SU-DHL-6 (cell line): ENCODE results near the gene OPN3.

Source experiments
- H2AFZ ChIP-seq: fragments of 200-600 bp; sonication (generic); 2 replicates; pipeline ENCODE4 v1.6.1; 2014; ENCODE audit warnings: low read depth, mild to moderate bottlenecking, moderate library complexity, mixed read lengths, antibody characterized with exemption, low read length; ENCODE audit not compliant: severe bottlenecking
- H3F3A ChIP-seq: fragments of 200-600 bp; shearing (Covaris generic); 2 replicates; pipeline ENCODE4 v1.6.0; 2016; ENCODE audit warnings: antibody characterized with exemption, mild to moderate bottlenecking; ENCODE audit not compliant: insufficient read depth
- H3K27ac ChIP-seq: fragments of 200-600 bp; sonication (generic); 2 replicates; pipeline ENCODE4 v1.5.1; 2016; ENCODE audit warnings: low read depth, mild to moderate bottlenecking, low read length, moderate library complexity, mixed read lengths
- H3K27me3 ChIP-seq: fragments of 200-600 bp; sonication (generic), shearing (Covaris generic); 2 replicates; pipeline ENCODE4 v1.6.0; 2014; ENCODE audit warnings: mild to moderate bottlenecking, low read length
- H3K36me3 ChIP-seq: fragments of 200-600 bp; sonication (generic); 2 replicates; pipeline ENCODE4 v1.6.1; 2014; ENCODE audit warnings: mild to moderate bottlenecking, low read length, mixed read lengths
- H3K4me2 ChIP-seq: fragments of 300-600, 200-600 bp; shearing (Covaris generic), sonication (generic); 2 replicates; pipeline ENCODE4 v1.6.0; 2014; ENCODE audit warnings: low read length, low read depth, mild to moderate bottlenecking; ENCODE audit not compliant: poor library complexity, severe bottlenecking
- H3K4me3 ChIP-seq: fragments of 200-600 bp; sonication (generic); 2 replicates; pipeline ENCODE4 v1.5.1; 2014; ENCODE audit warnings: antibody characterized with exemption, low read length, mild to moderate bottlenecking, mixed read lengths; ENCODE audit not compliant: insufficient read depth, poor library complexity, severe bottlenecking
- H3K79me2 ChIP-seq: fragments of 200-600 bp; sonication (generic); 2 replicates; pipeline ENCODE4 v1.6.1; 2014; ENCODE audit warnings: mild to moderate bottlenecking, low read length, moderate library complexity; ENCODE audit not compliant: insufficient read depth
- H3K9ac ChIP-seq: fragments of 200-600 bp; sonication (generic); 2 replicates; pipeline ENCODE4 v1.7.0; 2014; ENCODE audit warnings: mild to moderate bottlenecking, low read length
- H3K9me2 ChIP-seq: fragments of 200-600 bp; sonication (generic); replicated peaks from 2 replicates; pipeline ENCODE4 v1.6.1; 2014; ENCODE audit warnings: low read length; ENCODE audit not compliant: insufficient read depth
- H3K9me3 ChIP-seq: fragments of 200-600 bp; sonication (generic); 2 replicates; pipeline ENCODE4 v1.6.1; 2014; ENCODE audit warnings: low read length, mixed read lengths; ENCODE audit not compliant: insufficient read depth
- H4K20me1 ChIP-seq: fragments of 200-600 bp; sonication (generic); 2 replicates; pipeline ENCODE4 v1.6.1; 2014; ENCODE audit warnings: low read depth, mild to moderate bottlenecking, antibody characterized with exemption, low read length, moderate library complexity, mixed read lengths
- CTCF ChIP-seq: fragments of 200-600 bp; sonication (generic); IDR thresholded peaks from one replicate; pipeline ENCODE4 v1.5.1; 2017; ENCODE audit warnings: antibody characterized with exemption, mild to moderate bottlenecking, low read length, moderate library complexity; ENCODE audit not compliant: insufficient read depth, poor library complexity, severe bottlenecking
- EZH2phosphoT487 ChIP-seq: fragments of 200-600 bp; sonication (generic), shearing (Covaris generic); conservative IDR thresholded peaks from 2 replicates; pipeline ENCODE4 v1.6.1; 2018; ENCODE audit warnings: mild to moderate bottlenecking, antibody characterized with exemption, low read length, moderate library complexity, mixed read lengths

OPN3 gene

GRCh38 chr1:241632987-241633386 is 7.2 kb downstream of the OPN3 start:
- Histone ChIP-seq H3K9me3 (no peaks in the 10 kb centered on the region), H3K79me2 (no peaks in the 10 kb centered on the region), H3K4me2 (no peak overlapping the region)

GRCh38 chr1:241631674-241632073 is 8.5 kb downstream of the OPN3 start:
- no peak overlapping the region for H3K9ac ChIP-seq
- no peaks in the 10 kb centered on the region for H3K36me3 ChIP-seq
- H3K27ac ChIP-seq = no peak overlapping the region
- peaks cover 6% of the 10 kb centered on the region; the same call in 1 of the 2 replicates for H3F3A ChIP-seq
- H3K4me2 ChIP-seq = no peak overlapping the region
- TF ChIP-seq CTCF (no peak), EZH2phosphoT487 (no peak)
- H3K9me3 ChIP-seq = no peaks in the 10 kb centered on the region
- H3K79me2 ChIP-seq = no peaks in the 10 kb centered on the region
- no peaks in the 10 kb centered on the region for H4K20me1 ChIP-seq
- H3K9me2 ChIP-seq = no peaks in the 10 kb centered on the region
- H2AFZ ChIP-seq = no peak overlapping the region
- no peaks in the 10 kb centered on the region for H3K27me3 ChIP-seq
- no peak overlapping the region for H3K4me3 ChIP-seq

More at GRCh38 chr1:241632987-241633386, 7.2 kb downstream of the OPN3 start:
- Histone ChIP-seq H4K20me1 (no peaks in the 10 kb centered on the region), H3F3A (peaks cover 1% of the 10 kb centered on the region; the same call in 1 of the 2 replicates), H2AFZ (no peak overlapping the region), H3K4me3 (no peak overlapping the region), H3K27me3 (no peaks in the 10 kb centered on the region), H3K9me2 (no peaks in the 10 kb centered on the region), H3K27ac (no peak overlapping the region), H3K36me3 (no peaks in the 10 kb centered on the region), H3K9ac (no peak overlapping the region)
- TF ChIP-seq EZH2phosphoT487 (no peak), CTCF (no peak)

- H4K20me1 ChIP-seq = no peaks in the 10 kb centered on the region
- H3K36me3 ChIP-seq = no peaks in the 10 kb centered on the region
- H3K79me2 ChIP-seq = no peaks in the 10 kb centered on the region
- H3K4me3 ChIP-seq = no peak overlapping the region
- no peak overlapping the region for H3K4me2 ChIP-seq
- H3K27ac ChIP-seq = no peak overlapping the region
- H3K27me3 ChIP-seq = no peaks in the 10 kb centered on the region
- TF ChIP-seq EZH2phosphoT487 (no peak), CTCF (no peak)
- no peaks in the 10 kb centered on the region for H3K9me3 ChIP-seq
- no peaks in the 10 kb centered on the region for H3K9me2 ChIP-seq
- H2AFZ ChIP-seq = no peak overlapping the region
- peaks cover 6% of the 10 kb centered on the region; the same call in 1 of the 2 replicates for H3F3A ChIP-seq
- no peak overlapping the region for H3K9ac ChIP-seq
Observed at GRCh38 chr1:241630899-241631298, 9.3 kb downstream of the OPN3 start.
